ENCODE data around the gene AEBP1. TPM values are rescaled to one million over a fixed set of nuclear protein-coding genes. Genes with fewer than 3 reads are reported as not detected.
A peak's percentile ranks its signal among the peaks of the same experiment; 100 is the strongest.

AEBP1 gene
- total RNA-seq, 1 donor, result 148 TPM

- no peak for DNase-seq (ENCODE audit: low read depth)
- no peak for TF ChIP-seq CTCF (IDR thresholded peaks at IDR 0.05; ENCODE audit: insufficient read depth, low read depth, low read length)
- peak overlapping the region; percentile 87 for H3K4me3 ChIP-seq (ENCODE audit: low read depth, low read length)
Measured at GRCh38 chr7:44105832-44106231, 1.7 kb downstream of the AEBP1 start.

- peak overlapping the region; percentile 87 for H3K4me3 ChIP-seq (ENCODE audit: low read depth, low read length)
- DNase-seq (ENCODE audit: low read depth), result no peak
- no peak for TF ChIP-seq CTCF (IDR thresholded peaks at IDR 0.05; ENCODE audit: insufficient read depth, low read depth, low read length)
Measured at GRCh38 chr7:44106311-44107065, 2.3 kb downstream of the AEBP1 start.

- no peak for TF ChIP-seq CTCF (IDR thresholded peaks at IDR 0.05; ENCODE audit: insufficient read depth, low read depth, low read length)
- H3K4me3 ChIP-seq (ENCODE audit: low read depth, low read length), result no peak overlapping the region
- DNase-seq (ENCODE audit: low read depth), result no peak
Measured at GRCh38 chr7:44107116-44107960, 3.2 kb downstream of the AEBP1 start.

GRCh38 chr7:44107961-44108767 is 4.0 kb downstream of the AEBP1 start:
- TF ChIP-seq CTCF (IDR thresholded peaks at IDR 0.05; ENCODE audit: insufficient read depth, low read depth, low read length), result no peak
- H3K4me3 ChIP-seq (ENCODE audit: low read depth, low read length), result no peak overlapping the region
- DNase-seq (ENCODE audit: low read depth), result no peak

- TF ChIP-seq CTCF (IDR thresholded peaks at IDR 0.05; ENCODE audit: insufficient read depth, low read depth, low read length), result peak; percentile 3
- no peak overlapping the region for H3K4me3 ChIP-seq (ENCODE audit: low read depth, low read length)
- no peak for DNase-seq (ENCODE audit: low read depth)
Measured at GRCh38 chr7:44108768-44109750, 4.9 kb downstream of the AEBP1 start.
